GM21515 (cell line): ENCODE measurements around the gene SLC4A7.
A peak's percentile ranks its signal among the peaks of the same experiment; 100 is the strongest.
"Not testable (repeated sequence)": the region's sequence is repeated elsewhere in the genome, so short reads cannot be mapped to it uniquely, and the experiment has no call there.

Experiments used
- ATAC-seq: cut with Tn5 transposase; IDR thresholded peaks from one replicate; pipeline ENCODE4 v1.9.1; 2021; ENCODE audit not compliant: unreplicated experiment

SLC4A7 gene

GRCh38 chr3:27366062-27366591 is 118.1 kb downstream of the SLC4A7 start:
- ATAC-seq = no peak

- ATAC-seq = no peak
Measured at GRCh38 chr3:27360113-27361078, 123.8 kb downstream of the SLC4A7 start.

- ATAC-seq = no peak
Measured at GRCh38 chr3:27358372-27358771, 125.8 kb downstream of the SLC4A7 start.

GRCh38 chr3:27357665-27358258 is 126.4 kb downstream of the SLC4A7 start:
- ATAC-seq = peak; percentile 90

- no peak for ATAC-seq
Measured at GRCh38 chr3:27356976-27357375, 127.2 kb downstream of the SLC4A7 start.

- no peak for ATAC-seq
Measured at GRCh38 chr3:27354588-27355203, 129.5 kb downstream of the SLC4A7 start.

- ATAC-seq = no peak
Measured at GRCh38 chr3:27354161-27354560, 130.0 kb downstream of the SLC4A7 start.

GRCh38 chr3:27353221-27353620 is 131.0 kb downstream of the SLC4A7 start:
- no peak for ATAC-seq

- no peak for ATAC-seq
Measured at GRCh38 chr3:27352047-27352446, 132.1 kb downstream of the SLC4A7 start.

- peak; percentile 81 for ATAC-seq
Measured at GRCh38 chr3:27349832-27350231, 134.4 kb downstream of the SLC4A7 start.

GRCh38 chr3:27345959-27346865 is 138.0 kb downstream of the SLC4A7 start:
- ATAC-seq = no peak

GRCh38 chr3:27345493-27345892 is 138.7 kb downstream of the SLC4A7 start:
- ATAC-seq = no peak

- ATAC-seq = no peak
Measured at GRCh38 chr3:27345045-27345444, 139.1 kb downstream of the SLC4A7 start.

- ATAC-seq = no peak
Measured at GRCh38 chr3:27344192-27344591, 140.0 kb downstream of the SLC4A7 start.

GRCh38 chr3:27342267-27342666 is 141.9 kb downstream of the SLC4A7 start:
- no peak for ATAC-seq

GRCh38 chr3:27340534-27340933 is 143.7 kb downstream of the SLC4A7 start:
- ATAC-seq = peak; percentile 83

- no peak for ATAC-seq
Measured at GRCh38 chr3:27335571-27335970, 148.6 kb downstream of the SLC4A7 start.

- ATAC-seq = no peak
Measured at GRCh38 chr3:27333843-27334242, 150.3 kb downstream of the SLC4A7 start.

- not testable (repeated sequence) for ATAC-seq
Measured at GRCh38 chr3:27328982-27329762, 155.0 kb downstream of the SLC4A7 start.
